Ishikawa (cell line): Measurements from ENCODE around the gene NDUFB10.

Experiments
- TEAD4 ChIP-seq: IDR thresholded peaks from 2 replicates; pipeline ENCODE4 v1.6.1; 2012
- USF1 ChIP-seq: IDR thresholded peaks from 2 replicates; pipeline ENCODE4 v1.6.1; 2012
- ZBTB7A ChIP-seq: IDR thresholded peaks from 2 replicates; pipeline ENCODE4 v1.6.1; 2012; ENCODE audit warnings: low read depth

DNA sequence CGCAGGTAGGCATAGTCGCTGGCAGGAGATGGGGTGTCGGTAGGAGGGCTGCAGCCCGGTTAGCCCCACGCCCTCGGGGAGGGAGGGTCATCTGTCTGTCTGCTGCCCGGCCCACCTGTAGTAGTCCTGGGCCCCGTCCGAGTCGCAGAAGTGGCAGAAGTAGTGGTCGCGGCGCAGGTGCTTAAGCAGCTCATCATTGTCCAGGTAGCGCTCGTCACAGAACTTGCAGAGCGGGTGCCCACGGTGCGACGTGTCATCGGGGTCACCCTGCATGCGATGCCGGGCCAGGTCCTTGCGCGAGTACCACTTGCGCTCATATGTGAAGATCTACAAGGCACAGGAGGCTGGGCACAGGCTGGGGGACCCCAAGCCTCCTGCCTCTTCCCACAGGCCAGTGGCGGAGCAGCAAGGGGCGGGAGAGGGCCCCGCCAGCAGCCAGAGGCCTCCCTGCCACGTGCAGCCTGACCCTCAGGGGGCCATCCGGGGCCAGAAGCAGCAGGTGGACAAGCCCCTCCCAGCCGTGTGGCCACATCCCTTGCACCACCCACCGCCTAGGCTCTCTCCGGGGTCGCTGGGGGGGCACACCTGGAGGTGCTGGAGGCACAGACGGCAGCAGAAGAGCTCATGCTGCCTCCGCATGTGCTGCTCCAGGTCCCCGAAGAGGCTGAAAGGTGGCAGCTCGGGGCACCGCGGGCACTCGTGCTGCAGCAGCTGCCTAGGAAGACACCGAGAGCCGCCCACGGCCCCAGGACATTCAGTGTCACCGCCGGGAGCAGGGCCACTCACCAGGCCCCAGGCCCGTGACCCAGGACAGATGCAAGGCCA is 43.3 kb downstream of the NDUFB10 start:
- no peak for TF ChIP-seq ZBTB7A
- no peak for TF ChIP-seq TEAD4
- TF ChIP-seq USF1 = no peak
